Duodenal mucosa (tissue), 2 donors: ENCODE data around the gene SYNGR3.
"Not testable (repeated sequence)": the region's sequence is repeated elsewhere in the genome, so short reads cannot be mapped to it uniquely, and the experiment has no call there.

Experiments used
- H3K27ac ChIP-seq: one replicate; pipeline ENCODE4 v1.7.0; 2013; ENCODE audit warnings: low read depth, low read length
- H3K27me3 ChIP-seq, 2 donors: one replicate each; pipeline ENCODE4 v1.7.0; 2013; ENCODE audit warnings: low read length in 2 of 2, control low read depth in 1 of 2; ENCODE audit not compliant: insufficient read depth in 2 of 2, control insufficient read depth in 1 of 2
- H3K36me3 ChIP-seq, 2 donors: one replicate each; pipeline ENCODE4 v1.7.0; 2013; ENCODE audit warnings: low read length in 2 of 2, control low read depth in 1 of 2; ENCODE audit not compliant: insufficient read depth in 2 of 2, control insufficient read depth in 1 of 2
- H3K4me1 ChIP-seq, 2 donors: one replicate each; pipeline ENCODE4 v1.7.0; 2013; ENCODE audit warnings: low read length in 2 of 2, control low read depth in 1 of 2; ENCODE audit not compliant: insufficient read depth in 2 of 2, control insufficient read depth in 1 of 2
- H3K4me3 ChIP-seq, 2 donors: one replicate each; pipeline ENCODE4 v1.7.0; 2013; ENCODE audit warnings: low read length in 2 of 2, low read depth in 1 of 2
- H3K9ac ChIP-seq, 2 donors: one replicate each; pipeline ENCODE4 v1.7.0; 2013; ENCODE audit warnings: low read length in 2 of 2, low read depth in 1 of 2
- H3K9me3 ChIP-seq, 2 donors: one replicate each; pipeline ENCODE4 v1.7.0; 2013; ENCODE audit warnings: low read length in 2 of 2, control low read depth in 1 of 2; ENCODE audit not compliant: control insufficient read depth in 1 of 2

SYNGR3 gene

GRCh38 chr16:2030036-2030435 is 40.3 kb downstream of the SYNGR3 start:
- Histone ChIP-seq H3K4me3 (no peak overlapping the region), H3K4me1 (peaks cover 4 to 22% of the 10 kb centered on the region in 2 donors), H3K27me3 (no peaks in the 10 kb centered on the region), H3K9me3 (no peaks in the 10 kb centered on the region), H3K27ac (no peak overlapping the region), H3K36me3 (no peaks in the 10 kb centered on the region), H3K9ac (no peak overlapping the region)

GRCh38 chr16:2031081-2031577 is 41.4 kb downstream of the SYNGR3 start:
- no peaks in the 10 kb centered on the region for H3K9me3 ChIP-seq
- no peak overlapping the region for H3K4me3 ChIP-seq
- no peaks in the 10 kb centered on the region for H3K27me3 ChIP-seq
- peak overlapping the region; percentile 10 for H3K27ac ChIP-seq
- H3K36me3 ChIP-seq, result no peaks in the 10 kb centered on the region
- H3K9ac ChIP-seq, result no peak overlapping the region
- peaks cover 4 to 28% of the 10 kb centered on the region in 2 donors for H3K4me1 ChIP-seq

- Histone ChIP-seq H3K4me1 (peaks cover 4 to 35% of the 10 kb centered on the region in 2 donors), H3K4me3 (no peak overlapping the region), H3K9me3 (no peaks in the 10 kb centered on the region), H3K36me3 (no peaks in the 10 kb centered on the region), H3K27ac (peak overlapping the region; percentile 84), H3K27me3 (no peaks in the 10 kb centered on the region), H3K9ac (peak overlapping the region in 1 of 2 donors; percentile 48)
Observed at GRCh38 chr16:2032285-2033056, 42.7 kb downstream of the SYNGR3 start.

GRCh38 chr16:2033057-2033908 is 43.5 kb downstream of the SYNGR3 start:
- no peaks in the 10 kb centered on the region for H3K27me3 ChIP-seq
- H3K4me1 ChIP-seq, result peaks cover 4 to 33% of the 10 kb centered on the region in 2 donors
- H3K9me3 ChIP-seq, result no peaks in the 10 kb centered on the region
- H3K4me3 ChIP-seq, result peak overlapping the region; percentile 22 to 45
- H3K9ac ChIP-seq, result peak overlapping the region; percentile 38 to 48
- H3K27ac ChIP-seq, result peak overlapping the region; percentile 84
- H3K36me3 ChIP-seq, result no peaks in the 10 kb centered on the region

DNA sequence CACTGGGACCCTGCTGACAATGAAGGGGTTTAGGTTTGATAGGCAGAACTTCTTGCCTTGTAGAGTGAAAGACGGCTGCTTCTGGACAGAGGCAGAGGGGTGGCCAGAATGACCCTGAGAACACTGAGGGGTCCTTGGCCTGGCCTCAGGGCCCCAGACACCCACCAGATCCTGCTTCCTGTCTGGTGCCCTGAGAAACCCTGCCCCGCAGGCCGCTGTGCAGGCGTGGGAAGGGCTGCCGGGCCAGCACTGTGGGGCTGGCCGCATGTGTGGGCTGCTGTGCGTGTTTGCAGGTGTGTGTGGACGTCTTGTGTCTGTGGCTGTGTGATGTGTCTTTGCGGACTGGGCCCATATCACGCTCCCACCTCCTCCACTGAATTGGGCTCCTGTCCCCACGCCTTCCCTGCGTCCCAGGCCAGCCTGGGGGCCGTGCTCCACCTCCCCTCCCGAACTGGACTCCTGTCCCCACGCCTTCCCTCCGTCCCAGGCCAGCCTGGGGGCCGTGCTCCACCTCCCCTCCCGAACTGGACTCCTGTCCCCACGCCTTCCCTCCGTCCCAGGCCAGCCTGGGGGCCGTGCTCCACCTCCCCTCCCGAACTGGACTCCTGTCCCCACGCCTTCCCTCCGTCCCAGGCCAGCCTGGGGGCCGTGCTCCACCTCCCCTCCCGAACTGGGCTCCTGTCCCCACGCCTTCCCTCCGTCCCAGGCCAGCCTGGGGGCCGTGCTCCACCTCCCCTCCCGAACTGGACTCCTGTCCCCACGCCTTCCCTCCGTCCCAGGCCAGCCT is 44.3 kb downstream of the SYNGR3 start:
- Histone ChIP-seq H3K4me3 (peak overlapping the region; percentile 8 to 45), H3K9ac (peak overlapping the region in 1 of 2 donors; percentile 48), H3K4me1 (peaks cover 8 to 33% of the 10 kb centered on the region in 2 donors), H3K27ac (peak overlapping the region; percentile 84)
- not testable (repeated sequence) for H3K27me3 ChIP-seq, H3K36me3 ChIP-seq, H3K9me3 ChIP-seq

- H3K27ac ChIP-seq, result peak overlapping the region; percentile 67
- peaks cover 15 to 31% of the 10 kb centered on the region in 2 donors for H3K4me1 ChIP-seq
- no peaks in the 10 kb centered on the region for H3K36me3 ChIP-seq
- no peaks in the 10 kb centered on the region for H3K27me3 ChIP-seq
- H3K4me3 ChIP-seq, result no peak overlapping the region
- no peaks in the 10 kb centered on the region for H3K9me3 ChIP-seq
- no peak overlapping the region for H3K9ac ChIP-seq
Observed at GRCh38 chr16:2034696-2035430, 45.1 kb downstream of the SYNGR3 start.

DNA sequence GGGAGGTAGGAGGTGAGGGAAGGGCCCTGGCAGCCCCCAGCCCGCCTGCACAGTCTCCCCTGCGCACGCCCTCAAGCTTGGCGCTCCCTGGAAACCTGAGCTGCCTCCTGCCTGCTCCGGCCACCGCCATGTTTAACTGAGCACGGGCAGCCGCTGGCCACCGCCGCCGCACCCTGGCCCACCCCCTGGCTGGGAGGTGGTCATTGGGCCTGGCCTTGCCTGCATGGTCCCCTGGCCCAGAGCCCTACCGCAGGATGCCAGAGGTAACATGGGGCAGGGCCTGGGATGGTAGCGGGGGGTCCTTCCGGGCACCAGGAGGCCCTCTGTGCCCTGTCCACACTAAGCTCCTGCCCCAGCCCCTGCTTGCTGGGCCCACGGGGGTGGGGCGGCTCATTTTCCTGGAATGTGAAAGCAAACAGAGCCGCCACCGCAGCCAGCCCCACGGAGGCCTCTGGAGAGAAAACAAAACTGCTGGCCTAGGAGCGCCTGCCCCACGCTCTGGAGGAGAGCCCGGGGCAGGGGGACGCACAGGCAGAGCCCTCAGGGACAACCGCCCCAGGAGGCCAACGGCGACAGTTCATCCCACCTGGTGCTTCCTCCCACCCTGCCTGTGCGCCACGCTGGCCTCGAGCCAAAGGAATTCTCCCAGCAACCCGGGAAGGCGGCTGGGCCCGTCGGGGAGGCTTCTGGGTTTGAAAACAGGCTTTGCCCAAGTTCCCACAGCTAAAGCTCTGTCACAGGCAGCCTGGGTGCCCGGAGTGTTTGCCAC is 45.8 kb downstream of the SYNGR3 start:
- no peaks in the 10 kb centered on the region for H3K27me3 ChIP-seq
- H3K9me3 ChIP-seq, result no peaks in the 10 kb centered on the region
- peaks cover 19 to 30% of the 10 kb centered on the region in 2 donors for H3K4me1 ChIP-seq
- H3K4me3 ChIP-seq, result no peak overlapping the region
- H3K36me3 ChIP-seq, result no peaks in the 10 kb centered on the region
- peak overlapping the region; percentile 67 for H3K27ac ChIP-seq
- H3K9ac ChIP-seq, result no peak overlapping the region

- no peaks in the 10 kb centered on the region for H3K36me3 ChIP-seq
- H3K9ac ChIP-seq, result no peak overlapping the region
Observed at GRCh38 chr16:2036200-2036966, 46.6 kb downstream of the SYNGR3 start.

More at GRCh38 chr16:2036200-2036966, 46.6 kb downstream of the SYNGR3 start:
- peaks cover 24 to 37% of the 10 kb centered on the region in 2 donors for H3K4me1 ChIP-seq
- no peaks in the 10 kb centered on the region for H3K9me3 ChIP-seq
- H3K27ac ChIP-seq, result peak overlapping the region; percentile 61
- H3K4me3 ChIP-seq, result no peak overlapping the region
- no peaks in the 10 kb centered on the region for H3K27me3 ChIP-seq
